Thyroid gland (tissue), 4 donors: Measurements from ENCODE around the gene DDX51.

ENCODE experiments used
- POLR2A ChIP-seq, 2 donors: fragments of 450-650 bp; IDR thresholded peaks; one replicate each; pipeline ENCODE4 v1.6.1; 2017; ENCODE audit warnings: antibody characterized with exemption in 2 of 2, mild to moderate bottlenecking in 2 of 2, moderate library complexity in 1 of 2
- TF ChIP-seq, protein P1 (sequence below), 6 experiments: fragments of 200-600 bp in 3 of 6; fragments of 450-650 bp in 3 of 6; sonication (generic) in 3 of 6; IDR thresholded peaks; one replicate each; pipeline ENCODE4 v1.5.1; 2016 to 2019; ENCODE audit warnings: antibody characterized with exemption in 6 of 6, mild to moderate bottlenecking in 2 of 6, inconsistent platforms in 1 of 6, moderate library complexity in 1 of 6

DNA sequence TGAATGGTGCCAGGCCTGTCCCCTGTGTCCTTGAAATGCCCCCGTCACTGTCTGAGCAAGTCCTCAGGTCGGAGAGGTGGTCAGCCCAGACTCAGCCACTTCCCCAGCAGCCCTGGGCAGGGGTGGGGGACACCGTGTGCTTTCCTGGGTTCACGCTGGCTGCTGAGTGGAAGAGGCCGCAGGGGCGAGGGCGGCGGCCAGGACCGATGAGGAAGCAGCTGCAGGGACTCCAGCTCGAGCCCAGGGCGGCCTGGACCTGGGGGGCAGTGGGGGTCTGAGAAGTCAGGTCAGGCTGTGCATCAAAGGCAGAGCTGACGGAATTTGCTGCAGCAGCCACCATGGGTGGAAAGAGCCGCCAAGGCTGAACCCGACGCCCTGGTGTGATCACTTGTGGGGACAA lies 28.5 kb upstream of the DDX51 start:
- TF ChIP-seq, protein P1, sequence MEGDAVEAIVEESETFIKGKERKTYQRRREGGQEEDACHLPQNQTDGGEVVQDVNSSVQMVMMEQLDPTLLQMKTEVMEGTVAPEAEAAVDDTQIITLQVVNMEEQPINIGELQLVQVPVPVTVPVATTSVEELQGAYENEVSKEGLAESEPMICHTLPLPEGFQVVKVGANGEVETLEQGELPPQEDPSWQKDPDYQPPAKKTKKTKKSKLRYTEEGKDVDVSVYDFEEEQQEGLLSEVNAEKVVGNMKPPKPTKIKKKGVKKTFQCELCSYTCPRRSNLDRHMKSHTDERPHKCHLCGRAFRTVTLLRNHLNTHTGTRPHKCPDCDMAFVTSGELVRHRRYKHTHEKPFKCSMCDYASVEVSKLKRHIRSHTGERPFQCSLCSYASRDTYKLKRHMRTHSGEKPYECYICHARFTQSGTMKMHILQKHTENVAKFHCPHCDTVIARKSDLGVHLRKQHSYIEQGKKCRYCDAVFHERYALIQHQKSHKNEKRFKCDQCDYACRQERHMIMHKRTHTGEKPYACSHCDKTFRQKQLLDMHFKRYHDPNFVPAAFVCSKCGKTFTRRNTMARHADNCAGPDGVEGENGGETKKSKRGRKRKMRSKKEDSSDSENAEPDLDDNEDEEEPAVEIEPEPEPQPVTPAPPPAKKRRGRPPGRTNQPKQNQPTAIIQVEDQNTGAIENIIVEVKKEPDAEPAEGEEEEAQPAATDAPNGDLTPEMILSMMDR (IDR thresholded peaks at IDR 0.05): no peak
- TF ChIP-seq POLR2A (IDR thresholded peaks at IDR 0.05): no peak
